Measurements from ENCODE around the gene MEGF11. TPM values are rescaled to one million over a fixed set of nuclear protein-coding genes. Genes with fewer than 3 reads are reported as not detected.

The MEGF11 gene
- total RNA-seq, 1 experiment from 2014 or later, result 2.3 TPM

- H3K9ac ChIP-seq (ENCODE audit: low read length), result no peak overlapping the region
- H3K4me3 ChIP-seq (replicated peaks in 1 of 2; ENCODE audit: low read depth in 1 of 2, low read length in 2 of 2), result no peak overlapping the region
- ATAC-seq (no peak), DNase-seq (ENCODE audit: low read depth, low spot score) (no peak)
- peak overlapping the region; percentile 14; the same call in 1 of the 2 replicates for H3K4me2 ChIP-seq (ENCODE audit: low read length)
- H3K36me3 ChIP-seq (ENCODE audit: control insufficient read depth in 1 of 2, insufficient read depth in 2 of 2, low read length in 2 of 2), result no peaks in the 10 kb centered on the region
- no peaks in the 10 kb centered on the region for H3K79me2 ChIP-seq (ENCODE audit: insufficient read depth, low read length)
- BruUV-seq (replicated peaks), result no TSS peak
- POLR2A ChIA-PET, result no interaction called here
- H2AFZ ChIP-seq (ENCODE audit: low read depth, low read length, poor library complexity, severe bottlenecking), result no peak overlapping the region
- H3K27ac ChIP-seq (ENCODE audit: low read depth, low read length), result no peak overlapping the region
- intact Hi-C loops (cut with micrococcal nuclease), result no loop called here
- RAD21 ChIA-PET (ENCODE audit: low non-redundant PET in 1 of 2, low total read pairs in 2 of 2, uncharacterized antibody in 2 of 2, unreplicated experiment in 2 of 2), result no interaction called here
- no peaks in the 10 kb centered on the region for H3K9me2 ChIP-seq (ENCODE audit: insufficient read depth)
- no peak for TF ChIP-seq EGR1 (IDR thresholded peaks at IDR 0.05; ENCODE audit: low read depth)
- no peak for TF ChIP-seq MAX (IDR thresholded peaks at IDR 0.05)
- TF ChIP-seq ZBTB33 (IDR thresholded peaks at IDR 0.05; ENCODE audit: extremely low read depth, insufficient replicate concordance, low read length), result no peak
- no peak for TF ChIP-seq ATF3 (IDR thresholded peaks at IDR 0.05)
- TF ChIP-seq CEBPB (IDR thresholded peaks at IDR 0.05; ENCODE audit: low read depth), result no peak
- TF ChIP-seq REST (IDR thresholded peaks at IDR 0.05; ENCODE audit: low read depth), result no peak
- no peak for TF ChIP-seq FOSL1 (IDR thresholded peaks at IDR 0.05; ENCODE audit: low read depth)
- no peak for TF ChIP-seq RAD21 (IDR thresholded peaks at IDR 0.05; ENCODE audit: low read depth)
- TF ChIP-seq TCF7L2 (IDR thresholded peaks at IDR 0.05; ENCODE audit: borderline replicate concordance, extremely low read depth, insufficient read depth, insufficient read length), result no peak
- TF ChIP-seq POLR2AphosphoS5 (IDR thresholded peaks at IDR 0.05; ENCODE audit: low read depth, low read length), result no peak
- no peak for TF ChIP-seq ELF1 (IDR thresholded peaks at IDR 0.05; ENCODE audit: borderline replicate concordance, low read depth)
- TF ChIP-seq CBX3 (IDR thresholded peaks at IDR 0.05; ENCODE audit: low read depth), result no peak
- no peak for TF ChIP-seq ZFX (IDR thresholded peaks at IDR 0.05)
- TF ChIP-seq YY1 (IDR thresholded peaks at IDR 0.05; ENCODE audit: extremely low read depth, insufficient replicate concordance, low read depth, low read length), result no peak
- TF ChIP-seq CTCF (IDR thresholded peaks at IDR 0.05 in 2 of 3, conservative IDR thresholded peaks at IDR 0.05 in 1 of 3; ENCODE audit: borderline replicate concordance in 1 of 3, insufficient read depth in 1 of 3, low read depth in 2 of 3, low read length in 2 of 3), result no peak
- peaks cover 3 to 8% of the 10 kb centered on the region in 2 experiments; a peak in 2 of 4 replicates for H3K4me1 ChIP-seq (ENCODE audit: control insufficient read depth in 1 of 2, insufficient read depth in 2 of 2, low read length in 2 of 2)
- H4K20me1 ChIP-seq (ENCODE audit: insufficient read depth), result no peaks in the 10 kb centered on the region
- CTCF ChIA-PET, result interaction anchor here (1.4 kb wide), 1 partner anchor 15 kb away, joined by 3 read pairs; no protein-coding TSS in a partner anchor
- no peaks in the 10 kb centered on the region for H3K27me3 ChIP-seq (ENCODE audit: insufficient read depth, low read length)
- no peaks in the 10 kb centered on the region for H3K9me3 ChIP-seq (ENCODE audit: control insufficient read depth in 1 of 2, insufficient read depth in 1 of 2, low read depth in 1 of 2, low read length in 2 of 2)
These were observed 183.2 kb downstream of the MEGF11 start for GRCh38 chr15:66070220-66070934.
